ENCODE results near the gene DENND1A.

Gene DENND1A

GRCh38 chr9:123686829-123687192 lies 243.1 kb downstream of the DENND1A start:
- no peak for TF ChIP-seq CTCF (IDR thresholded peaks at IDR 0.05)

DNA sequence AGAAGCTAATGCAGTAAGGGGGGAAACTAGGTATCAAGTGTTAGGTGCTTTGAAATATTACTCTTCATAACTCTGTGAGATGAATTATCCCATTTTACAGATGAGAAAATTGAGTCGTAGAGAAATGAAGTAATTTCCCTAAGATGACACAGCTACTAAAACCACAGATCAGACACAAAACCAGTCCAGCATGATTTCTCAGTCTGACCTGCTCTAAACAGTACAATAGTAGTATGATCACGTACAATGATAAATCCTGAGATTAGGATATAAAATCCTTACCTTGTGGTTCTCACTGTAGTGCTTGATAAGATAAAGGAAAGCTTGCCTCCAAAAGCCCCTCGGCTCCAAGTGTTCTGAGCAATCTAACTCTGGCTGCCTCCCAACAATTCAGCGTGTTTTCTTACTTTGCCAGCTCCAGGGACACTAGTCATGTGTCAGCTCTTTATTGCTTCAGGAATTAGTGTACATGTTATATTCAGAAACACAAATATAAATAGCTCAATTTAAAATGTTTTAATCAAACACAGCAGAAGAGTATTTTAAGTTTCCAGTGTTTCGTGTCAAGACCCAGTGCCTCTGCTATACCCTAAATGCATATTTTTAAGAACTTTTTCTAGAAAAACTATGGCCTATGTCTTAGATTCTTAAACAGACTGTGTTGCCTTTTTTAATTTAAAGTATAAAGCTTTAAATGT lies 243.6 kb downstream of the DENND1A start:
- TF ChIP-seq CTCF (IDR thresholded peaks at IDR 0.05) = no peak

GRCh38 chr9:123685489-123686083 lies 244.3 kb downstream of the DENND1A start:
- no peak for TF ChIP-seq CTCF (IDR thresholded peaks at IDR 0.05)

DNA sequence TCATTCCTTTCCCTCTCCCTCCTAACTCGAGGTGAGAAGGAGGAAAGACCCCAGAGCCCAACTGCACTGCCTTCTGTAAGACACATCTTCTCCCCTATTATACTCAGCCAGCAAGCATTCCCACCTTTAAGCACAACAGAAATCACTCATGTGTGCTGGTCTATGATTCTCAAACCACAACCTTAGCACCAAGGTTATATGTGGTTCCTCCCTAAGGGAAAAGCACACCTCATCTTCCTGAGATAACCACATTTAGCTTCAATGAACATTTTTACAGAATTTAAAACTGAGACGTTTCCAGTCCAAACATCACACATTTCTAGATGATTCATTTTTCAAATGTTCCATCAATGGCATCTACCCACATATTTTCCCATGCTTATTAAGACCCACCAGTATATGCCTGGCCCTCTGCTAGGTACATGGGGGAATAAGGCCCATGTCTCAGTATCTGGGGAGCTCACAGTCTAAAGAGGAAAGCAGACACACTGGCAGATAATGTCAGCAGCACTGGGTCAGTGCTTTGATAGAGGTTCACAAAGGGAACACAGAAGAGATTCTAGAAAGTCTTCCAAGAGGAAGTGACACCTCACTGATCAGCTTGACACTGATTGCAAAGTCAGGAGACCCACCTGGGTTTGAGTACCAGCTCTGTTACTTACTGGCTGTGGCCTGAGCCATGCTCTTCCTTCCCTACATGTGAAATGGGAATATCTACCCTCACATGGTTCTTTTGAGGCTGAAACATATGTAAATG lies 245.4 kb downstream of the DENND1A start:
- TF ChIP-seq CTCF (IDR thresholded peaks at IDR 0.05) = no peak

GRCh38 chr9:123682746-123683145 lies 247.2 kb downstream of the DENND1A start:
- no peak for TF ChIP-seq CTCF (IDR thresholded peaks at IDR 0.05)

DNA sequence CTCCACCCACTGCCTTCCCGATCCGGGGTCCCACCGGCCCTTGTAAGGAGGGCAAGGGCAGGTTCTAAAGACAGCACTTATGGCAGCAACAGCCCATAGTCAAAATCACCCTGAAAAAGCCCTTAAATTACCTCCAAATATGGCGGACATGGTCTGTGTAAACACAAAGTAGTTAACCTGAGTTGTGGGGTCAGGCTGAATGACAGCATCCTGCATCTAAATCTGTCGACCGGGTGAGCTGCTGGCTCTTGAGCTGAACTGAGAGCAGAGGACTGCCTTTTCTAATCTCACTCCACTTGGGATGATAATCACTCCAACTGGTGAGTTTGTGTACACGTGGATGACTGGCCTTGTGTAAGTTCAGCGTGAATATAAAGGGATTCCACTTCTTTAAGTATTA lies 249.6 kb downstream of the DENND1A start:
- no peak for TF ChIP-seq CTCF (IDR thresholded peaks at IDR 0.05)

GRCh38 chr9:123679330-123679987 lies 250.5 kb downstream of the DENND1A start:
- no peak for TF ChIP-seq CTCF (IDR thresholded peaks at IDR 0.05)

All from LNCAP (cell line).